GM23338 (cell line): ENCODE measurements around the gene PARVA. TPM values are rescaled to one million over a fixed set of nuclear protein-coding genes. Genes with fewer than 3 reads are reported as not detected.
A peak's percentile ranks its signal among the peaks of the same experiment; 100 is the strongest.

ENCODE experiments used
- ATAC-seq: fragments of 200-7000 bp; cut with Tn5 transposase; 3 replicates; pipeline ENCODE4 v1.9.1; 2020
- DNase-seq: peaks from one replicate; pipeline ENCODE4 v3.0.0-alpha.2; 2015; ENCODE audit warnings: low spot score
- H2AFZ ChIP-seq: fragments of 200-600 bp; sonication (generic); 2 replicates; pipeline ENCODE4 v1.8.0; 2016; ENCODE audit warnings: antibody characterized with exemption, mild to moderate bottlenecking, moderate library complexity
- H3F3A ChIP-seq: fragments of 200-600 bp; sonication (generic); replicated peaks from 2 replicates; pipeline ENCODE4 v1.8.0; 2017; ENCODE audit warnings: antibody characterized with exemption, mixed run types, low read depth
- H3K27ac ChIP-seq: fragments of 200-600 bp; sonication (generic); 2 replicates; pipeline ENCODE4 v1.6.1; 2016; ENCODE audit warnings: low read depth
- H3K27me3 ChIP-seq: fragments of 200-600 bp; sonication (generic); 2 replicates; pipeline ENCODE4 v1.8.0; 2016; ENCODE audit warnings: mild to moderate bottlenecking, mixed run types, moderate library complexity; ENCODE audit not compliant: insufficient read depth
- H3K36me3 ChIP-seq: fragments of 200-600 bp; sonication (generic); 2 replicates; pipeline ENCODE4 v1.8.0; 2016; ENCODE audit warnings: mild to moderate bottlenecking; ENCODE audit not compliant: insufficient read depth
- H3K4me1 ChIP-seq: fragments of 200-600 bp; sonication (generic); 2 replicates; pipeline ENCODE4 v1.8.0; 2016; ENCODE audit warnings: mild to moderate bottlenecking, moderate library complexity; ENCODE audit not compliant: insufficient read depth
- H3K4me2 ChIP-seq: fragments of 200-600 bp; sonication (generic); 2 replicates; pipeline ENCODE4 v1.7.1; 2017; ENCODE audit warnings: mixed run types
- H3K4me3 ChIP-seq: fragments of 200-600 bp; sonication (generic); 2 replicates; pipeline ENCODE4 v1.6.1; 2016; ENCODE audit warnings: mixed run types
- H3K79me2 ChIP-seq: fragments of 200-600 bp; sonication (generic); replicated peaks from 2 replicates; pipeline ENCODE4 v1.8.0; 2017; ENCODE audit warnings: mild to moderate bottlenecking; ENCODE audit not compliant: insufficient read depth
- H3K9me2 ChIP-seq: fragments of 200-600 bp; sonication (generic); 2 replicates; pipeline ENCODE4 v1.8.0; 2017; ENCODE audit not compliant: insufficient read depth
- H4K20me1 ChIP-seq: fragments of 200-600 bp; sonication (generic); replicated peaks from 2 replicates; pipeline ENCODE4 v1.8.0; 2017; ENCODE audit warnings: mild to moderate bottlenecking; ENCODE audit not compliant: insufficient read depth
- H3K27ac Mint-ChIP-seq: 2 replicates; pipeline ENCODE4 v1.8.0; 2020; ENCODE audit warnings: inconsistent platforms, mild to moderate bottlenecking, moderate library complexity, mixed read lengths
- H3K27me3 Mint-ChIP-seq: 3 replicates; pipeline ENCODE4 v1.8.0; 2022; ENCODE audit warnings: low read depth, mild to moderate bottlenecking, moderate library complexity, mixed read lengths, inconsistent platforms; ENCODE audit not compliant: insufficient read depth, poor library complexity
- H3K36me3 Mint-ChIP-seq: 3 replicates; pipeline ENCODE4 v1.8.0; 2021; ENCODE audit warnings: low read depth, mild to moderate bottlenecking, inconsistent platforms, moderate library complexity, mixed read lengths
- H3K4me1 Mint-ChIP-seq: 3 replicates; pipeline ENCODE4 v1.8.0; 2020; ENCODE audit warnings: mild to moderate bottlenecking, inconsistent platforms, mixed read lengths
- H3K4me3 Mint-ChIP-seq: 3 replicates; pipeline ENCODE4 v1.8.0; 2021; ENCODE audit warnings: moderate library complexity, mild to moderate bottlenecking, inconsistent platforms, mixed read lengths
- H3K9me3 Mint-ChIP-seq: 3 replicates; pipeline ENCODE4 v1.8.0; 2020; ENCODE audit warnings: moderate library complexity, mild to moderate bottlenecking, inconsistent platforms, mixed read lengths
- CREB1 ChIP-seq: fragments of 250-450 bp; sonication (Bioruptor Pico); IDR thresholded peaks from 2 replicates; pipeline ENCODE4 v1.5.0; 2020; ENCODE audit warnings: low read depth, mild to moderate bottlenecking, moderate library complexity
- CTCF ChIP-seq, 2 experiments: fragments of 200-600 bp in 1 of 2; sonication (generic) in 1 of 2; conservative IDR thresholded peaks; 2 replicates each; pipeline versions ENCODE4 v1.5.1 to v1.6.1; 2016 to 2017; ENCODE audit warnings: antibody characterized with exemption in 2 of 2, low read depth in 2 of 2, mild to moderate bottlenecking in 2 of 2, moderate library complexity in 1 of 2
- ETS1 ChIP-seq: IDR thresholded peaks from 2 replicates; pipeline ENCODE4 v1.6.1; 2016; ENCODE audit warnings: antibody characterized with exemption
- EZH2 ChIP-seq: fragments of 200-600 bp; sonication (generic); IDR thresholded peaks from one replicate; pipeline ENCODE4 v1.8.0; 2017; ENCODE audit warnings: antibody characterized with exemption, mild to moderate bottlenecking, low read depth; ENCODE audit not compliant: unreplicated experiment
- EZH2phosphoT487 ChIP-seq: fragments of 200-600 bp; sonication (generic); IDR thresholded peaks from one replicate; pipeline ENCODE4 v1.8.1; 2018; ENCODE audit warnings: antibody characterized with exemption; ENCODE audit not compliant: unreplicated experiment
- JUNB ChIP-seq: IDR thresholded peaks from one replicate; pipeline ENCODE4 v1.6.1; 2016; ENCODE audit warnings: antibody characterized with exemption; ENCODE audit not compliant: unreplicated experiment
- NANOG ChIP-seq: IDR thresholded peaks from 2 replicates; pipeline ENCODE4 v1.6.1; 2016; ENCODE audit warnings: antibody characterized with exemption, borderline replicate concordance
- POLR2AphosphoS5 ChIP-seq: IDR thresholded peaks from 2 replicates; pipeline ENCODE4 v1.6.1; 2016; ENCODE audit warnings: antibody characterized with exemption, low read depth
- STAT1 ChIP-seq: IDR thresholded peaks from one replicate; pipeline ENCODE4 v1.6.1; 2016; ENCODE audit warnings: antibody characterized with exemption; ENCODE audit not compliant: unreplicated experiment
- ZNF114 ChIP-seq: fragments of 250-450 bp; sonication (Bioruptor Pico); IDR thresholded peaks from 2 replicates; pipeline ENCODE4 v1.5.0; 2020; ENCODE audit warnings: mild to moderate bottlenecking, moderate library complexity
- ZNF331 ChIP-seq: fragments of 250-450 bp; sonication (Bioruptor Pico); IDR thresholded peaks from 2 replicates; pipeline ENCODE4 v1.5.0; 2020; ENCODE audit warnings: low read depth, mild to moderate bottlenecking, moderate library complexity
- polyA plus RNA-seq: library from polyadenylated mRNA; unstranded; fragments of >200 nt; fragmentation: Nextera tagmentation; extraction: Ambion mirVana; gene quantifications from 2 replicates; pipeline ENCODE4 v1.2.1, GENCODE V29; 2016
- total RNA-seq: library from RNA; depleted of rRNA; stranded (reverse); fragments of >200 nt; shearing (Covaris generic); gene quantifications from 2 replicates; pipeline ENCODE4 v1.2.3, GENCODE V29; 2014

PARVA gene
- total and polyA plus RNA-seq, 2 experiments from 2014 or later = 5.8 to 6.9 TPM

- TF ChIP-seq EZH2 = no peak
- TF ChIP-seq CREB1 (CRISPR knock-in tag) = no peak
- no peak for TF ChIP-seq JUNB
- no peak for TF ChIP-seq POLR2AphosphoS5
- TF ChIP-seq ZNF114 (CRISPR knock-in tag) = no peak
- no peak for TF ChIP-seq EZH2phosphoT487
- TF ChIP-seq ETS1 = no peak
Measured at GRCh38 chr11:12402691-12403120, 25.3 kb downstream of the PARVA start (continued).

- peak; percentile 66 for ATAC-seq
- peaks cover 13% of the 10 kb centered on the region for H3K4me1 Mint-ChIP-seq
- H3K27me3 ChIP-seq = no peaks in the 10 kb centered on the region
Measured at GRCh38 chr11:12403122-12403996, 26.0 kb downstream of the PARVA start.

More at GRCh38 chr11:12403122-12403996, 26.0 kb downstream of the PARVA start:
- Histone ChIP-seq H3K4me3 (no peak overlapping the region), H2AFZ (no peak overlapping the region), H4K20me1 (no peaks in the 10 kb centered on the region), H3K4me2 (no peak overlapping the region), H3F3A (no peaks in the 10 kb centered on the region), H3K9me2 (no peaks in the 10 kb centered on the region), H3K36me3 (no peaks in the 10 kb centered on the region), H3K79me2 (no peaks in the 10 kb centered on the region; the same call in 1 of the 2 replicates), H3K4me1 (0 out of 2 replicates have a peak, but pooled peaks cover 14% of the 10 kb centered on the region), H3K27ac (0 out of 2 replicates have a peak overlapping the region, but pooled peaks have one; percentile 23)
- no peak for TF ChIP-seq ZNF114 (CRISPR knock-in tag)
- no peak for TF ChIP-seq NANOG
- no peak for TF ChIP-seq EZH2
- no peak for TF ChIP-seq CREB1 (CRISPR knock-in tag)
- no peak for TF ChIP-seq POLR2AphosphoS5
- no peak for TF ChIP-seq STAT1
- no peak for TF ChIP-seq ETS1
- no peak for TF ChIP-seq ZNF331 (CRISPR knock-in tag)
- TF ChIP-seq JUNB = no peak
- TF ChIP-seq CTCF (conservative IDR thresholded peaks at IDR 0.05; ENCODE audit: low read depth in 2 of 2) = no peak
- DNase-seq = no peak
- Mint-ChIP-seq H3K27ac (no peak overlapping the region), H3K4me3 (no peak overlapping the region), H3K27me3 (peaks cover 2% of the 10 kb centered on the region), H3K36me3 (peaks cover 3% of the 10 kb centered on the region; the same call in 2 of the 3 replicates), H3K9me3 (peaks cover 4% of the 10 kb centered on the region; the same call in 2 of the 3 replicates)
